NCI-H146 (cell line): ENCODE results near the gene CA12.
"Not testable (repeated sequence)": the region's sequence is repeated elsewhere in the genome, so short reads cannot be mapped to it uniquely, and the experiment has no call there.

Experiments used
- DNase-seq: peaks from one replicate; lab custom pipeline; 2025; lab: John Stamatoyannopoulos, UW

Gene CA12

DNA sequence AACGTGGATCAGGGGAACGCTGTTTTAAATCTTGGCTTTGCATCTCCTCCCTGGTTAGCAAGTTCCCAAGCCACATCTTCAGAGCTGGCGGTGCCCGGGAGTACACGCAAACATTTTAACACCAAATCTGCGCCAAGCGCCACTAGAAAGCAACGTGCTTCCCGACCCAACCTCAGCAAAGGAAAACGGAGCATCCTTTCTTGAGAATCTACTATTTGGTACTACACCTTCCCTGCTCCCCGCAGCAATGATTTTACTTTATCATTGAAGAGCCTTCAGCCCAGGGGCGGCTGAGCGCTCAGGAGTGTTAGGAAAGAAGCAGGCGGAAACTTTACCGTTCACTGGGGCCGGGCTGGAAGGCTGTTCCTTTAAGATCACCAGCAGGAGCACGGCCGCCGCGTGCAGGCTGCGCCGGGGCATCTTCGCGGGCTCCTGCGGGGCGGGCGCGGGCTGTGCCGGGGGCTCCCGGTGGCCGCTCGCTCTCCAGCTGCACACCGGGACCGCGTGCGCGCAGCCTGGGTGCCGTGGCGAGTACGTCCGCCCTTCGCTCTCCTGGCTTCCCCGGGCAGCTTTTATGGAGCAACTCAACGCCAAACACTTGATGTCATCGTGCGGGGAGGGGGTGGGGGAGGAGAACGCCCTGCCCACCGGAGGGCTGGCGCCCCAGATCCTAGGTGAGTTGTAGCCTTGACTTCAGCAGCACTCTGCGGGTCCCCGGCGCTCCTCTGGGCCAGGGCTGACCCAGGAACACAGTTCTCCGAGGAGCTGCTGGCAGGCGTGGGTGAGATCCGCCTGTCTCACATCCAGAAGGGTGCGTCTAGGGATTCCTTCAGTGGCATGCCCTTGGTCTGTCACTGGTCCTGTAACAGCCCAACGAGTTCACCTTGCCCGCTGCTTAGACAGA lies at the start of gene CA12:
CA12 (minus strand) TSS at position 546 of the 904 bp plus-strand sequence; CDS start at position 420, 126 bp downstream.
- DNase-seq, result peak; percentile 62

DNA sequence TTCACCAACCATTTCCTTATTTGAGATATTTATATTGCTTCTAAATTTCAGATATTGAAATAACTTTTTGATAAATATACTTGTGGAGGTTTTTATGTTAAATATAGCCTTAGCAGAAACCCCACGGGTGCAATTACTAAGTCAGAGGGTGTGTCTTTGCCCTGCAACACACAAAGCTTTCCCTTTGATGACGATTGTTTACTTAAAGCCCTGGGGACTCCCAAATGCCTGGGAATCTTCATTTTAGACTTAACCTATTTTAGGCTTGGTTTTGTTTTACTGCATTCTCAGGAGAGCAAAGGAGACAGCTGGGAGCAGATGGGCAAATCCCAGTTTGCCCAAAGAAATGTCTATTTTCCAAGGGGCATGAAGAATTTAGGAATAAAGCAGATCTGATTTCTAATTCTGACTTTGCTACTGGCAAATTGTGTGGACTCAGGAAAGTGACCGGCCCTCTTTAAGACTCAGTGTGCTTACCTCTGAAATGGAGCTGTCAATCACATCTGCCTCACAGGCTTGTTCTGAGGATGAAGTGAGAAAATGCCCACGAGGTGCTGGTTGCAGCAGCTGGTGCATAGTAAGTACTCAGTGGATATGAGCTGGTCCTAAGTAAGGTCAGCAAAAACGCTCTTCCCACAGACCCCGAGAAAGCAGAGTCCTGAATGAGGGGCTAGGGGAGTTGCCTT lies 49.3 kb upstream of the CA12 start:
- DNase-seq, result no peak

DNA sequence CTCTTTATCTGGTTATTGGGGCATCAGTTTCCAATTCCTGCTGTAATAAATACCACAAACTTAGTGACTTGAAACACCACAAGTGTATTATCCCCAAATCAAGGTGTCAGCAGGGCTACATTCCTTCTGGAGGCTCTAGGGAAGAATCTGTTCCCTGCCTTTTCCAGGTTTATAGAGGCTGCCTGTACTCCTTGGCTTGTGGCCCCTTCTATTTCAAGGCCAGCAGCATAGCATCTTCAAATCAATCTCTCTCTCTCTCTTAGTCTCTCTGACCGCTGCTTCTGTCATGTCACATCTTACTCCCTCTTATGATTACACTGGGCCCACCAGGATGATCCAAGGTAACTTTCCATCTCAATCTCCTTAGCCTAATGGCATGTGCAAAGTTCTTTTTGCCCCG lies 44.9 kb upstream of the CA12 start:
- no peak for DNase-seq

DNA sequence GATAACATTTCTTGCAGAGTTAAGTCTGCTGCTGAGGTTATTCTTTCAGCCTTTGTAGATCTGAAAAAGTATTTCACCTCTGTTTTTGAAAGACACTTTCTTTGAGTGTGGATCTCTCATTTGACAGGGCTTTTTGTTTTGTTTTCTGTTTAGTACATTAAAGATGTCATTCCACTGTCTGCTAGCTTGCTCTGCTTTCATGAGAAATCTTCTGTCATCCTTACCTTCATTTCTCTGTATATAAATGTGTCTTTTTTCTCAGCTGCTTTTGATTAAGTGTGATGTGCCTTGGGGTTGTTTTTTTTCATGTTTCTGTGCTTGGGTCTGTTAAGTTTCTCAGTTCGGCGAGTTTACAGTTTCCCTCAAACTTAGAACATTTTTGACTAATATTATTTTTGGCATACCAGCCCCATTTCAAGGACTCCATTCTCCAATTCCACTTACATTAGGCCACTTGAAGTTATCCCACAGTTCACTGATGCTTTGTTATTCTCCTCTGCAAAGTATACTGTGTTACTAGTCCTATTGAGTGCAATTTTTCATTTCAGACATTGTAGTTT lies 43.9 kb upstream of the CA12 start:
- DNase-seq, result no peak

DNA sequence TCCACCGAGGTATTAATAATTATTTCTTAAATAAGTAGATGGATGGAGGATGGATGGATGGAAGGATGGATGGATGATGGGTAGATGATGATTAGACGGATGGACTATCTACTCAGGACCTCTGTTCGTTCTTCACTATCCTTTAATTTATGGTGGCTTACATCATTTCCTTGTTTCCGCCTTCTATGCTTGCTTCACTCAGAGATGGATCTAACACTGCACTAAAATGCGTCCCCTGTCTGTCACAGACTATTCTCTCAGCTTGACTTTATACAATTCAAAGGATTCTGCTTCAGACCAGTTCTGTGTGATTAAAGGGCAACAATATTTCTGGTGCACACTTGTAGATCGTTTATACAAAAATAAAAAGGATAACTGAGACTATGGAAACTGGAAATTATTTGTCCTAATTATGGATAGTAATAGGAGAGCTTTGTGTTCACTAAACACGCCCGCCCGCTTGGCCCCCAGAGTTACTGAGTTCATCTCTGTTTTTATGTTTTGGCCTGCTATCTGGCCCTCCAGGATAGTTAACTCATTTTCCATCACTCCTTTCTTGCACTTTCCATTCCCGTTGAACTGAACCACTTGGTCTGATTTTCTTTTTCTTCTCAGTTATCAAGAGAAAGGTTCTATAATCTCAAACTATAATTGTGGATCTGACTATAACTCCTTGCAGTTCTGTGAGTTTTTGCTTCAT lies 41.4 kb upstream of the CA12 start:
- no peak for DNase-seq

DNA sequence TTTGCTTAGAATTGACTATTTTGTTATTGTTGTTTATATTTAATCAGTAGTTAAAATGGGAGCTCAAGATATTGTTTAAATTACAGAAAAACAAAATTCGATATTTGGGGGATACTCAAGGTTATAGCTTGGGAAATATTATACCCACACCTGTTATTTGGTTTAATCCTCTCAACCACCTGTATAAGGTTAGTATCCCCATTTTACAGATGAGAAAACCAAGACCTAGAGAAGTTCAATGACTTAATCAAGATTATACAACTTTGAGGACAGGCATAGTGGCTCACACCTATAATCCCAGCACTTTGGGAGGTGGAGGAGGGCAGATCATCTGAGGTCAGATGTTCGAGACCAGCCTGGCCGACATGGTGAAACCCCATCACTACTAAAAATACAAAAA lies 39.8 kb upstream of the CA12 start:
- no peak for DNase-seq

DNA sequence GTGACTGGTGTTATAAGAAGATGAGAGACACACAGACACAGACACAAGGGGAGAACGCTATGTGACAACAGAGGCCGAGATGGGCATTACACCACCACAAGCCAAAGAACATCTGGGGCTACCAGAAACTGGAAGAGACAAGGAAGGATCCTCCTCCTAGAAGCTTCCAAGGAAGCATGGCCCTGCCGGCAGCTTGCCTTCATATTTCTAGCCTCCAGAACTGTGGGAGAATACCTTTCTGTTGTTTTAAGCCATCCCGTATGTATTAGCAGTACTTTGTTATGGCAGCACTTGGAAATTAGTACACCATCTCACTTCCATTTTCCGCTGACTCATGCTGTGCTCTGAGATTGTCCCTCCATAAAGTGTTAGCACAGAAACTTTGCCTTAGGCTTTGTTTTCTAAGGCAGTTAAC lies 38.7 kb upstream of the CA12 start:
- no peak for DNase-seq

DNA sequence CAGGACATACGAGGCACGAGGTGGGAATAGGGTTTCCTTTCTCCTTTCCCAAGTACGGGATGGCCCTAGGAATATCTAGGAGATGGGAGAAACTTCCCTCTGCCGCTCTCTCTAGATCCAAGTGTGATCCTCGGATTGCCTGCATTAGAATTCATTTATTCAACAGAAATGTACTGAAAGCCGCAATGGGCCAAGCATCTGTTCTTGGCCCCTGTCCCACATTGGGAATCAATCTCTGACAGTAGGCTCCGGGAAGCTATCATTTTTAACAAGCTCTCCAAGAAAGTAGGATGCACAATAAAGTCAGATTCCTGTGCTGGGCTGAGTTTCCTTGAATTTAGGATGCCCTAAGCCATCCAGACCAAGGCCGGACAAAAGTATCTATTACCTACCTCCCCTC lies 37.2 kb upstream of the CA12 start:
- no peak for DNase-seq

DNA sequence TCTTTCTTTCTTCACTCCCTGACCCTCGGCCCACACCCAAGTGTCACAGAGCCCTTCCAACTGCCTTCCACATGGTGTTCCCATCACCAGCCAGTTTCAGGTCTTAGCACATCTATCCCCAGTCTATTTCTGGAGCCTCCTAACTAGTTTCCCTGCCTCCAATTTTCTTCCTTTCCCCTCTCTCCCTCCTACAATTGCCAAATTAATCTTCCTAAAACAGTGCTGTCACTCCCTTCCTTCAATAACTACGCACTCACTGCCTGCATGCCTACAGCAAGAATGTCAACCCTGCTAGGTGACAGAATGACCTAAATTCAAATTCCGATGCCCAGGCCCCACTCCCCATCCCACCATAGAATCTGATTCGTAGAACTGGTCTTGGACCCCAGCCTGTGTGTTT lies 36.1 kb upstream of the CA12 start:
- DNase-seq, result no peak

DNA sequence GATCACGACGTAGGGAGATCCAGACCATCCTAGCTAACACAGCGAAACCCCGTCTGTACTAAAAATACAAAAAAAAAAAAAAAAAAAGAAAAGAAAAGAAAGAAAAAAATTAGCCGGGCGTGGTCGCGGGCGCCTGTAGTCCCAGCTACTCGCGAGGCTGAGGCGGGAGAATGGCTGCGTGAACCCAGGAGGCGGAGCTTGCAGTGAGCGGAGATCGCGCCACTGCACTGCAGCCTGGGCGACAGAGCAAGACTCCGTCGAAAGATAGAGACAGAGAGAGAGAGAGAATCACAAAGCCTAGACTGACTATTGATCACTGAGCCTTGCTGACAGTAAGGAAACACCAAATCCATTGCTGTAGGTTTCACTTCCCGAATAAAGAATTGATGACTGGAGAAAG lies 35.6 kb upstream of the CA12 start:
- not testable (repeated sequence) for DNase-seq

DNA sequence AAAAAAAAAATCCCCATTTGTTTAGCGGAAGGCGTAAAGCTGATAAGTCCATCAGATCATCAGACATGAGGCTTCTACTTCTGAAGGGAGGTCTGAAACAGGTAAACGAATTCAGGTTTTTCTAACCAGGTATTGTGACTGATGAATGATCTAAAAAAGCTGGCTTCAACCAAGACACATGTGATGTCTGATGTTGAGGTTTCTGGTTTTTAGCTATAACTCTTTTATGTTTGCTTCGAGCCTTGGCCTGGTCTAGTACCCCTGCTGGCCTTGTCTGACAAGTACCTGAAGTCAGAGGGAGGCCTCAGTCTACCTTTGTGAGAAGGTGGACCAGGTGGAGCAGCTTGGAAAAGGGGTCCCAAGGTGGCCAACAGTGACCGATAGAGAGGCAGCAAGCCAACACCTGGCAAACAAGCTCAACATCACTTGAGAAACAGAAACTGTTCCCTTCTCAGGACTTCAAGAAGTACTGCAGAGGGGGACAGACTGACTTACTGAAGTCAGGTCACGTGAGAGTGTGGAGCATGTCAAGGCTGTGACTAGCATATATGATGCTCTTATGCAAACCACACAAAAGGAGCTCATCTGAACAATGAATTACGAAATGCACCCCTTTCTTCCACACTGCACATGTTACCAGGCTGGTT lies 33.0 kb upstream of the CA12 start:
- no peak for DNase-seq

DNA sequence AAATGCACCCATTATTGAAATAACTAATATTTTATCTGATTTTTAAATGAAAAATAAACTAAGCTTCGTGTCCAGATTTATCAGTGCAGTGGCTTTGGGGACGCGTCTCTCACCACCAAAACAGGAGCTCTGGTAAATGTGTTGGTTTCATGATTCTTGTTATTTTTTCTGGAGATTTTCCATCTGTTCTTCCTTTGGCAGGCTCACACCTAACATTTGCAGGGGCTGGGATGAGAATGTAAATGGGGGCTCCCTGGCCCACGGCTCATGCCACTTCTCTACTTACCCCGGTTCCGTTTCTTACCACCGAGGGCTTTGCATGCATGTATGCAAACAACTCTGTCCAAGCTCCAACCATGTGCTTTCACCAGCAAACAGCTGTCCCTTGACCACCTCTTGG lies 30.9 kb upstream of the CA12 start:
- DNase-seq, result no peak

DNA sequence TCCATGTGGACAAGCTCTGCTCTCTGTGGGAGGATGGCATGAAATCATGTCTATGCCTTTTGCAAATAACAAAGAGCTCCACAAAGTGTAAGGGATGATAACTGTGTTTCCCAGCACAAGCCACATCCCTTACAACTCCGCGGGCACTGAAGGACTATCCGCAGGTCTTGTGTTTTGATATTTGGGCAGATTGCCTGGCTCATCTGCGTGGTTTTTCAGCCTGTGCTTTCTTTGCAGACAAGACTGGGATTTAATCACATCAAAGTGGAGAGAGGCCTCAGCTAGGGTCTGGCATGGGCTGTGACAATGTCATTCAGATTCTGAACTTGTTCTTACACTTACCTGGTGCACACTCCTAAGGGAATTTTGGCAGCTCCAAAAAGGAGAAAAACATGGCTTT lies 30.2 kb upstream of the CA12 start:
- no peak for DNase-seq

DNA sequence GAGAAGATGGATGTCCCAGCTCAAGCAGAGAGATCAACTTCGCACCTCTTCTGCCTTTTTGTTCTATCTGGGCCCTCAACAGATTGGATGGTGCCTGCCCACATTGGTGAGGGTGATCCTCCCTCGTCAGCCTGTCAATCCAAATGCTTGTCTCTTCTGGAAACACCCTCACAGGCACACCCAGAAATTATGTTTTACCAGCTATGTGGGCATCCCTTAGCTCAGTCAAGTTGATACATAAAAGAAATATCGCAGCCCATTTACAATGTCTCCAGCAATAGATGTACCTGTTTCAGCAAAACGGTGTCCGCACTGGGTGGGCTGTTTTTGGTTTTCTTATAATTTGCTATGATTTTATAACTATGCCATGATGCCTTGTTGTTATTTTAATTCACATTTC lies 27.5 kb upstream of the CA12 start:
- no peak for DNase-seq

DNA sequence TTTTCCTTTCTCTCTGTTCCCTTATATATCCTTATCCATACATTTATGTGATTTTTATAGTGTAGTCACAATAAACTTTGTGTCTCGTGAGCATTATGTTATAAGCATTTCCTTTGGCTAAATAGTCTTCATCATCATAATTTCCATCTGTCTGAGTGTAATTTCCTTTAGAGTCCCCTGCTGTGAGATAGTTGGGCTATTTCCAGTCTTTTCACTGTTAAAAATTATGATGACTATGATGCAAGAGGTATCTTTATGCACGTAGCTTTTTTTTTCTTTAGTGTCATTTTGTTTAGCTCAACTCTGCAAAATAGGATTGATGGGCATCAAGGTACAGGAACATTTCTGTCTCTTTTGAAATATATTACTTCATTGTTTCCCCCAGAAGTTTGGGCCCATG lies 26.9 kb upstream of the CA12 start:
- peak; percentile 19 for DNase-seq

DNA sequence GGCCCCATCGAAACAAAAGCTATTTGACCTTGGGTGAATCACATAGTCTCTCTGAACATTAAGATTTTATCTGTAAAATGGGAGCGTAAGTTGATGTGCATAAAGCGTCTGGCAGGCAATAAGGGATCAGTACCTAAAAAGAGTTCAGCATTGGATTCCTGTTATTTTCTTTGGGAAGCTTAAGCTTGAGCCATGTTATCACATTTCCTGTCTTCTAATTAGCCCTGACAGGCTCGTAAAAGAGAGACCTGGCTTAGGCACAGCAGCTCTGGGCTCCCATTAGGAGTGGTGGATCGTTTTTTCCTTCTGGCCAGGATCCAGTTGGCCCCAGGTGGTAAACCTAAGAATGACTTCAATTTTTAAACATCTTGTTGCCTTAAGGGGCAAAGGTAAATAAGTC lies 26.0 kb upstream of the CA12 start:
- peak; percentile 51 for DNase-seq

DNA sequence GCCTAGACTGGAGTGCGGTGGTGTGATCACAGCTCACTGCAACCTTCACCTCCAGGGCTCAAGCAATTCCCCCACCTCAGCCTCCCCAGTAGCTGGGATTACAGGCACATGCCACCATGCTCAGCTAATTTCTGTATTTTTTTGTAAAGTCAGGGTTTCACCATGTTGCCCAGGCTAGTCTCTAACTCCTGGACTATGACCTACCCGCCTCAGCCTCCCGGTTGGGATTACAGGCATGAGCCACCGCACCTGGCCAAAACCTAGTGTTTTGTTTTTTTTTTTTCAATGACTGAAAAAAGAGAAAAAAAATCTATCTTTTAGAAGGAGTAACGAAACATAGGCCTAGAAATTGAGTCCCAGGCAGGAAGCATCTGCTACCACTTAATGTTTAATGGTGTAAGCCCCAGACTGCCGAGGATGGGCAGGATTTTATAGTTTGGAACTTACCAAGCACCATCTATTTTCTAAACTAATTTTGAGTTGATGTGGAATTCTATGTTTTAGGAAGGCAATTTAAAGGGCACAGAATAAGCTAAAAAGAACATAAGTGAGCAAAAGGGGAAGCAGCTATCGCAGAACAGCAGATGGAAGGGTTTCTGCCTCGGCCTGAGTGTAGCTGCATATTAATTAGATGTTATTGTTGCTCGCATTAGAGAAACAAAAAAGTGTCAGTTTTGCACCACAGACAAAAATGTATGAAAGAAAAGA lies 24.2 kb upstream of the CA12 start:
- no peak for DNase-seq

DNA sequence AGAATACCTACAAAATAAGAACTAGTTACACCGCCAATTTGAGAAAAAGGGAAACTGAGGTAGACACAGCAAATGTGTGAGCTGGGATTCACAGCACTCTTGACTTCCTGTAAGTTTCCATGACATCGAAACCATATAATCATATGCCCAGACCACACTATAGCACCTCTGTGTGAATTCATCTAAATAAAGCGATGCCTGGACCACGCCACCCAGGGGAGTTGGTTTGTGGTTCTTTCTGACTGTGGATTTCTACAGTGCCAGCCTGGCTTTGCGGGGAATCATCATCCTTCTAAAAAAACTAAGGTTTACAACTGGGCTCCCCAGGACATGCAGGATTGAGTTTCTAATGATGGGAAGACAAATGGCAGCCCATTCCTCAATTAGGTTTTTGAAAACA lies 23.5 kb upstream of the CA12 start:
- no peak for DNase-seq

DNA sequence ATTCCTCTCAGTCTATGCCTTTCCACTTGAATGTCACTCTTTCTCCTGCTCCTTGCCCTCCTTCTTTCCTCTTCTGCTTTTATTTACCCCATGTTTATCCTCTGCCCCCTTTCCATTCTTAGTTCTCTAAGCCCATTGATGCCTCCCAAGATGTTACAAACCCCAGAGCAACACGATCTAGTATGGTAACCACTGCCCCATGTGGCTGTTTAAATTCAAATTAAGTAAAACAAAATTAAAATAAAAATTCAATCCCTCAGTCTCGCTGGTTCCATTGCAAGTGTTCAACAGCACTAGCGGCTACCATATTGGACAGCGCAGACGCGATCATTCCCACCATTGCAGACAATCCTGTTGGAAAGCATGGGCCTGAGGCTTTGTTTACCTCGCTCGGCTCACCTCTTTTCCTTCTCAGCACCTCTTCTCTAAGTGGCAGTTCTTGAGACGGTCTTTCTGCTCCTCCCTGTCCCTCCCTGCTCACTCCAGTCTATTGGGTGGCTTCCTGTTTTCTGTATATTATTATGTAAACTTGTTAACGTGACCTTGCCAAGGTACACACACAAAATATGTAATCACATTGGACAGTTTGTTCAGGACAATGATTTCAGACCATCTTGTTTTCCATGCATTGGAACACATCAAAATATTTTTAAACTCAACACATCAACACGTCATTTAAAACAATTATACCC lies 21.8 kb upstream of the CA12 start:
- DNase-seq, result no peak

DNA sequence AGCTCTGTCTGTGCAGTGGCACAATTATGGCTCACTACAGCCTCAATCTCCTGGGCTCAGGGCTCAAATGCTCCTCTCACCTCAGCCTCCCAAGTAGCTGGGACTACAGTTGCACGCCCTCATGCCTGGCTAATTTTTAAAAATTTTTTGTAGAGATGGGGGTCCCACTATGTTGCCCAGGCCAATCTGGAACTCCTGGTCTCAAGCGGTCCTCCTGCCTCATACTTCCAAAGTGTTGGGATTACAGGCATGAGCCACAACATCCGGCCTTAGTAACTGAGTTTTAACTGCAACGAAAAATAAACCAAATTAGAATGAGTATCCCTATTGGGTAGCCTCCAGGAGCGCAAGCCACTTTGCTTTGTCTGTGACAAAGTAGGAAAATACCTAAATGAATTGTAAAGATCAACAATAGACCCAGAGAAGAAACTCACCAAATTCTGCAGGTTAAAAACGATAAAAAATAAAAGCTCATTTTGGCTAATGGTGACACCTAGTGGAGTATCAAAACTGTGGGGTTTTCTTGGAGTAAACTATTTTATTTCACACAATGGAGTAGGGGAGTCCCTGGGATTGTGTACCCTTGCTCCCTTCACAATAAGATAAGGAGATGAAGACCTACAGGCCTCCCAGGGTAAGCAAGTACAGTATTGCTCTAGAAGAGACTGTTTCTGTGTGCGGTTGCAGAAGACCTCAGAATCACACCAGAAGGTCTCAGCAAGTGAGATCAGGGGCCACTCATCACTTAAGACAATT lies 21.0 kb upstream of the CA12 start:
- DNase-seq, result peak; percentile 12
